ENCODE measurements around the gene UBASH3B. TPM values are rescaled to one million over a fixed set of nuclear protein-coding genes. Genes with fewer than 3 reads are reported as not detected.
"Not testable (repeated sequence)": the region's sequence is repeated elsewhere in the genome, so short reads cannot be mapped to it uniquely, and the experiment has no call there.

Gene UBASH3B
- total RNA-seq, 4 donors from 2014 or later: 1.8 to 6.6 (median 3.4) TPM

DNA sequence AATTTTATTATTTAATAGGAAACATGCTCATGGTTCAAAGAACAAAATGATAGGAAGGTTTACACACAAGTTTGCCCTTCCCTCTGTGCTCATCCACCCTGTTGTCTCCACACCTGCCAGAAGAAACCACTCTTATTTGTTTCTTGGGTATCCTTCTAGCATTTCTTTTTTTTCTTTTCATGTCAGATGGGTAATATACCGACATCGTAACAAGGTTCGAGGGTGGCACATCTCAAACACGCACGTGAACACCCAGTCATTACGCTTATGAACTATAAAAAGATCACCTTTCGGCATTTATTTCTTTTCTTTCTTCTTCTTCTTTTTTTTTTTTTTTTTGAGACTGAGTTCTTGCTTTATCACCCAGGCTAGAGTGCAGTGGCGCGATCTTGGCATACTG is 70.5 kb downstream of the UBASH3B start:
- no peaks in the 10 kb centered on the region for H3K36me3 ChIP-seq
- H3K27me3 ChIP-seq: no peaks in the 10 kb centered on the region
- H3K4me1 ChIP-seq: peaks cover 0 to 2% (median 0%) of the 10 kb centered on the region in 3 donors
- 94 to 96% methylated on average over 2 to 6 of the region's 9 CpGs for WGBS, 2 donors (ENCODE audit: low coverage in 1 of 2)
- TF ChIP-seq POLR2AphosphoS5 (IDR thresholded peaks at IDR 0.05) (no peak), POLR2A (IDR thresholded peaks at IDR 0.05) (no peak), EP300 (IDR thresholded peaks at IDR 0.05) (no peak)
- TF ChIP-seq, protein P1, sequence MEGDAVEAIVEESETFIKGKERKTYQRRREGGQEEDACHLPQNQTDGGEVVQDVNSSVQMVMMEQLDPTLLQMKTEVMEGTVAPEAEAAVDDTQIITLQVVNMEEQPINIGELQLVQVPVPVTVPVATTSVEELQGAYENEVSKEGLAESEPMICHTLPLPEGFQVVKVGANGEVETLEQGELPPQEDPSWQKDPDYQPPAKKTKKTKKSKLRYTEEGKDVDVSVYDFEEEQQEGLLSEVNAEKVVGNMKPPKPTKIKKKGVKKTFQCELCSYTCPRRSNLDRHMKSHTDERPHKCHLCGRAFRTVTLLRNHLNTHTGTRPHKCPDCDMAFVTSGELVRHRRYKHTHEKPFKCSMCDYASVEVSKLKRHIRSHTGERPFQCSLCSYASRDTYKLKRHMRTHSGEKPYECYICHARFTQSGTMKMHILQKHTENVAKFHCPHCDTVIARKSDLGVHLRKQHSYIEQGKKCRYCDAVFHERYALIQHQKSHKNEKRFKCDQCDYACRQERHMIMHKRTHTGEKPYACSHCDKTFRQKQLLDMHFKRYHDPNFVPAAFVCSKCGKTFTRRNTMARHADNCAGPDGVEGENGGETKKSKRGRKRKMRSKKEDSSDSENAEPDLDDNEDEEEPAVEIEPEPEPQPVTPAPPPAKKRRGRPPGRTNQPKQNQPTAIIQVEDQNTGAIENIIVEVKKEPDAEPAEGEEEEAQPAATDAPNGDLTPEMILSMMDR (IDR thresholded peaks at IDR 0.05): no peak
- H3K9me3 ChIP-seq: no peaks in the 10 kb centered on the region
- no peak for ATAC-seq
- no peak overlapping the region for H3K4me3 ChIP-seq
- no peak overlapping the region for H3K27ac ChIP-seq

DNA sequence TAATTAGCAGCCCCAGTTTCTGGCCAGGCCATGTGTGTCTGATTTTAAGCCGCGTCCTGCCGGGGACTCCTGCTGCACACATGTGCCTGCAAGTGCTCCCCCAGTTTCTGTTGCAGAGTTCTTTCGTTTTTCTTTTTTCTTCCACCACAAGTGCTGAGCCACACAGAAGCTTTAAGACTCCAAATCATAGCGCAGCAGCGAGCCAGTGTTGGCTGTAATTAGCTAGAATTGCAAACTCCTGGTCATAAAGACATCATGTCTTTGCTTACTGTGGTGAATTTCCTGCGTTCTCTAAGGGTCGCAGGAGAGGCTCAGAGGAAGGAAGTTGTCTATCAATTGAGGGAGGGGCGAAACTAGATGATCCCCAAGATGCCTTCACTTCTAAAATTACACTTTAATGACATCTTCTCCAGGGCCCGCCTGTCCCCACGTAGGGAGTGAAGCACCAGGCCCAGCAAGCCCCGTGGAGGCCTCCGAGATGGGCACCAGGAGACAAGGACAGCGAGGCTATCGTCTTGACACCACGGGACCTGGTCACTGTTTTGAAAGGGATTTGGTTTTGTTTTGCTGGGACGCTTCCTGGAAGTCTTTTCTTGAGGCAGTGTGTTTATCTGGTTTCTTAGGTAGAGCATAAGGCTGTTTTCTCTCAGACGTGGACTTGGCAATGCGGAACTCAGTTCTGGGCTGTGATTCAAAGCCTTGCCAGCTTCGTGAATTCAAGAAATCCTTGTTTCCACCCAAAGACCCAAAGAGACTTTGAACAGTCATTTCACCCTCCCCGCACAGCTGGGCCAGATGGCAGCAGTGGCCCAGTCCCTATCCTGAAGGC is 71.8 kb downstream of the UBASH3B start:
- no peak overlapping the region for H3K4me3 ChIP-seq
- H3K36me3 ChIP-seq: no peaks in the 10 kb centered on the region
- TF ChIP-seq POLR2AphosphoS5 (IDR thresholded peaks at IDR 0.05) (no peak), EP300 (IDR thresholded peaks at IDR 0.05) (no peak), POLR2A (IDR thresholded peaks at IDR 0.05) (no peak)
- TF ChIP-seq, protein P1 (IDR thresholded peaks at IDR 0.05): no peak
- no peaks in the 10 kb centered on the region for H3K9me3 ChIP-seq
- peak; percentile 19 for ATAC-seq
- WGBS, 2 donors (ENCODE audit: low coverage in 1 of 2): 52 to 67% methylated on average over 5 to 8 of the region's 21 CpGs
- no peaks in the 10 kb centered on the region for H3K27me3 ChIP-seq
- H3K4me1 ChIP-seq: peaks cover 0 to 2% (median 0%) of the 10 kb centered on the region in 3 donors
- H3K27ac ChIP-seq: peak overlapping the region in 1 of 4 donors; percentile 30

DNA sequence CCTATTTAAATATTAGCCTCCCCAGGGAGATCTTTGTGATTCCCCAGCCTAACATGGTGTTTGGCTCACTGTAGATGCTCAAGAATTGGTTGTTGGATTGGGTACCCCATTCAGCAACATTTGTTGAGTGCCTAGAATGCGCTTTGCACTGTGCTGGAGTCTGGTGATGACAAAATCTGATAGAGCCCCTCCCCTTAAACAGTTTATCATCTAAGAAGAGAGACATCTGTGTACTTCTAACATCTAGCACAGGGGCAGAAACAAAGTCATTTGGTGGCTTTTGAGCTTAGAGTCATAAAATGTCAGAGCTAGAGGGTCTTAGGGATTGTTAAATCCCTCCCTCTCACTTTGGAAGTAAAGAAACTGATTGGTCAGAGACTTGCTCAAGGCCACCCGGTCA is 73.0 kb downstream of the UBASH3B start:
- H3K9me3 ChIP-seq: no peaks in the 10 kb centered on the region
- 83% methylated on average over 1 of the region's 2 CpGs; no CpG with 5 or more reads in 1 of the 2 donors for WGBS, 2 donors (ENCODE audit: low coverage in 1 of 2)
- H3K4me3 ChIP-seq: no peak overlapping the region
- TF ChIP-seq, protein P1 (IDR thresholded peaks at IDR 0.05): no peak
- no peak for TF ChIP-seq POLR2AphosphoS5 (IDR thresholded peaks at IDR 0.05)
- H3K4me1 ChIP-seq: peaks cover 0 to 2% (median 0%) of the 10 kb centered on the region in 3 donors
- no peaks in the 10 kb centered on the region for H3K36me3 ChIP-seq
- H3K27me3 ChIP-seq: no peaks in the 10 kb centered on the region
- ATAC-seq: no peak
- no peak overlapping the region for H3K27ac ChIP-seq

- 88% methylated on average over 2 of the region's 4 CpGs; no CpG with 5 or more reads in 1 of the 2 donors for WGBS, 2 donors (ENCODE audit: low coverage in 1 of 2)
- no peaks in the 10 kb centered on the region for H3K9me3 ChIP-seq
- no peak for ATAC-seq
Observed at GRCh38 chr11:122729139-122729538, 73.6 kb downstream of the UBASH3B start.

GRCh38 chr11:122730694-122731093 is 75.2 kb downstream of the UBASH3B start:
- not testable (repeated sequence) for H3K27me3 ChIP-seq, ATAC-seq, H3K27ac ChIP-seq, H3K36me3 ChIP-seq, H3K4me3 ChIP-seq, H3K4me1 ChIP-seq, H3K9me3 ChIP-seq
- 100% methylated on average over 1 of the region's 8 CpGs; no CpG with 5 or more reads in 1 of the 2 donors for WGBS, 2 donors (ENCODE audit: low coverage in 1 of 2)

More at GRCh38 chr11:122729139-122729538, 73.6 kb downstream of the UBASH3B start:
- H3K27me3 ChIP-seq: no peaks in the 10 kb centered on the region
- no peak overlapping the region for H3K27ac ChIP-seq
- H3K4me3 ChIP-seq: no peak overlapping the region
- H3K4me1 ChIP-seq: peaks cover 0 to 2% (median 0%) of the 10 kb centered on the region in 3 donors
- no peaks in the 10 kb centered on the region for H3K36me3 ChIP-seq
- TF ChIP-seq, protein P1 (IDR thresholded peaks at IDR 0.05): no peak

Measured in gastroesophageal sphincter (tissue), 4 donors.